ENCODE results near the gene C18orf54.

DNA sequence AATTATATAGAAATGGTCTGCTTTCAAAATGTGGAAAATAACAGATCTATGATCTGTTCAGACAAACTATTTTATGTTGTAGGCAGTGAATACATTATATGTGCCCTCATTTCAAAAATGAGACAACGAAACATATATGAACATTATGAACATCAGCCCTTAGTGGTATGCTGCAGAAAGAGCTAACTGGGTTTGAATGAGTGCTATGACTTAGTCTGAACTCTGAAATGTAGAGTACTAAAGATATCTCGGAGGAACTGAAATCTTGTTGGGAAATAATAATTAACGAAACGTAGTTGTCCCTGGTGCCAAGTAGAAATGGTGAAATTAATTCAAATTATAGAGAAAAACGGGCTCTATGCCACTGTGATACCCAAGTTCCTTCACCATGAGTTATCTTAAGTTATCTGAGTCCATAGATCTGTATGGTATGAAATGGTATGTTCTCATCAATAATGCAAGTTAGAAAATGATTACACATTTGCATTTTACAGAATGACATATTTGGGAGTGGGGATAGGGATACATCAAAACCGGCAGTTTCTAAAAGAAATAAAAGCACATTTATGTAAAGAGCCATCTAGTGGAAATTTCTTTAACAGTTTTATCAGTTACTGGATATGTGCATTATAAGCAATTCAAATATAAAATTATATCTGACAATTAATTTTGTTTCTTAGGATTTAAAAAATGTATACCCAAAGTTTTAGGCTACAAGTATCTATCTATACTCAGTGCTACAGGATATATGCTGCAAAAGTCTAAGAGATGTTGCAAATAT is 26.7 kb upstream of the C18orf54 start:
- TF ChIP-seq, protein P1, sequence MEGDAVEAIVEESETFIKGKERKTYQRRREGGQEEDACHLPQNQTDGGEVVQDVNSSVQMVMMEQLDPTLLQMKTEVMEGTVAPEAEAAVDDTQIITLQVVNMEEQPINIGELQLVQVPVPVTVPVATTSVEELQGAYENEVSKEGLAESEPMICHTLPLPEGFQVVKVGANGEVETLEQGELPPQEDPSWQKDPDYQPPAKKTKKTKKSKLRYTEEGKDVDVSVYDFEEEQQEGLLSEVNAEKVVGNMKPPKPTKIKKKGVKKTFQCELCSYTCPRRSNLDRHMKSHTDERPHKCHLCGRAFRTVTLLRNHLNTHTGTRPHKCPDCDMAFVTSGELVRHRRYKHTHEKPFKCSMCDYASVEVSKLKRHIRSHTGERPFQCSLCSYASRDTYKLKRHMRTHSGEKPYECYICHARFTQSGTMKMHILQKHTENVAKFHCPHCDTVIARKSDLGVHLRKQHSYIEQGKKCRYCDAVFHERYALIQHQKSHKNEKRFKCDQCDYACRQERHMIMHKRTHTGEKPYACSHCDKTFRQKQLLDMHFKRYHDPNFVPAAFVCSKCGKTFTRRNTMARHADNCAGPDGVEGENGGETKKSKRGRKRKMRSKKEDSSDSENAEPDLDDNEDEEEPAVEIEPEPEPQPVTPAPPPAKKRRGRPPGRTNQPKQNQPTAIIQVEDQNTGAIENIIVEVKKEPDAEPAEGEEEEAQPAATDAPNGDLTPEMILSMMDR (tag by site-specific recombination; IDR thresholded peaks at IDR 0.05): no peak
- TF ChIP-seq ZNF138 (tag by site-specific recombination; IDR thresholded peaks at IDR 0.05; ENCODE audit: borderline replicate concordance) (no peak), ZBTB8A (tag by site-specific recombination; IDR thresholded peaks at IDR 0.05) (no peak), ZNF501 (tag by site-specific recombination; IDR thresholded peaks at IDR 0.05) (no peak), ZNF274 (IDR thresholded peaks at IDR 0.05; ENCODE audit: low read length) (no peak), ZNF274 (tag by site-specific recombination; IDR thresholded peaks at IDR 0.05; ENCODE audit: borderline replicate concordance) (no peak), ZIC2 (tag by site-specific recombination; IDR thresholded peaks at IDR 0.05) (no peak), ZFHX2 (tag by site-specific recombination; conservative IDR thresholded peaks at IDR 0.05) (no peak), ZNF658 (tag by site-specific recombination; IDR thresholded peaks at IDR 0.05) (no peak), TRIM28 (IDR thresholded peaks at IDR 0.05; ENCODE audit: borderline replicate concordance, low read length) (no peak), ZEB2 (tag by site-specific recombination; IDR thresholded peaks at IDR 0.05) (no peak)
- TF ChIP-seq, protein P2, sequence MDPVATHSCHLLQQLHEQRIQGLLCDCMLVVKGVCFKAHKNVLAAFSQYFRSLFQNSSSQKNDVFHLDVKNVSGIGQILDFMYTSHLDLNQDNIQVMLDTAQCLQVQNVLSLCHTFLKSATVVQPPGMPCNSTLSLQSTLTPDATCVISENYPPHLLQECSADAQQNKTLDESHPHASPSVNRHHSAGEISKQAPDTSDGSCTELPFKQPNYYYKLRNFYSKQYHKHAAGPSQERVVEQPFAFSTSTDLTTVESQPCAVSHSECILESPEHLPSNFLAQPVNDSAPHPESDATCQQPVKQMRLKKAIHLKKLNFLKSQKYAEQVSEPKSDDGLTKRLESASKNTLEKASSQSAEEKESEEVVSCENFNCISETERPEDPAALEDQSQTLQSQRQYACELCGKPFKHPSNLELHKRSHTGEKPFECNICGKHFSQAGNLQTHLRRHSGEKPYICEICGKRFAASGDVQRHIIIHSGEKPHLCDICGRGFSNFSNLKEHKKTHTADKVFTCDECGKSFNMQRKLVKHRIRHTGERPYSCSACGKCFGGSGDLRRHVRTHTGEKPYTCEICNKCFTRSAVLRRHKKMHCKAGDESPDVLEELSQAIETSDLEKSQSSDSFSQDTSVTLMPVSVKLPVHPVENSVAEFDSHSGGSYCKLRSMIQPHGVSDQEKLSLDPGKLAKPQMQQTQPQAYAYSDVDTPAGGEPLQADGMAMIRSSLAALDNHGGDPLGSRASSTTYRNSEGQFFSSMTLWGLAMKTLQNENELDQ (tag by site-specific recombination; IDR thresholded peaks at IDR 0.05; ENCODE audit: low read depth): no peak
- TF ChIP-seq, protein P3, sequence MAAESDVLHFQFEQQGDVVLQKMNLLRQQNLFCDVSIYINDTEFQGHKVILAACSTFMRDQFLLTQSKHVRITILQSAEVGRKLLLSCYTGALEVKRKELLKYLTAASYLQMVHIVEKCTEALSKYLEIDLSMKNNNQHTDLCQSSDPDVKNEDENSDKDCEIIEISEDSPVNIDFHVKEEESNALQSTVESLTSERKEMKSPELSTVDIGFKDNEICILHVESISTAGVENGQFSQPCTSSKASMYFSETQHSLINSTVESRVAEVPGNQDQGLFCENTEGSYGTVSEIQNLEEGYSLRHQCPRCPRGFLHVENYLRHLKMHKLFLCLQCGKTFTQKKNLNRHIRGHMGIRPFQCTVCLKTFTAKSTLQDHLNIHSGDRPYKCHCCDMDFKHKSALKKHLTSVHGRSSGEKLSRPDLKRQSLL (tag by site-specific recombination; IDR thresholded peaks at IDR 0.05): no peak
- TF ChIP-seq, protein P4, sequence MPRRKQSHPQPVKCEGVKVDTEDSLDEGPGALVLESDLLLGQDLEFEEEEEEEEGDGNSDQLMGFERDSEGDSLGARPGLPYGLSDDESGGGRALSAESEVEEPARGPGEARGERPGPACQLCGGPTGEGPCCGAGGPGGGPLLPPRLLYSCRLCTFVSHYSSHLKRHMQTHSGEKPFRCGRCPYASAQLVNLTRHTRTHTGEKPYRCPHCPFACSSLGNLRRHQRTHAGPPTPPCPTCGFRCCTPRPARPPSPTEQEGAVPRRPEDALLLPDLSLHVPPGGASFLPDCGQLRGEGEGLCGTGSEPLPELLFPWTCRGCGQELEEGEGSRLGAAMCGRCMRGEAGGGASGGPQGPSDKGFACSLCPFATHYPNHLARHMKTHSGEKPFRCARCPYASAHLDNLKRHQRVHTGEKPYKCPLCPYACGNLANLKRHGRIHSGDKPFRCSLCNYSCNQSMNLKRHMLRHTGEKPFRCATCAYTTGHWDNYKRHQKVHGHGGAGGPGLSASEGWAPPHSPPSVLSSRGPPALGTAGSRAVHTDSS (tag by site-specific recombination; IDR thresholded peaks at IDR 0.05): no peak

All from HEK293 (cell line).